GM12878 (cell line): ENCODE results near the gene TMEM91. TPM values are rescaled to one million over a fixed set of nuclear protein-coding genes. Genes with fewer than 3 reads are reported as not detected.

Source experiments
- ASH2L ChIP-seq: fragments of 300-600, 200-600 bp; sonication (generic); IDR thresholded peaks from 2 replicates; pipeline ENCODE4 v1.6.1; 2017; ENCODE audit warnings: low read depth, mild to moderate bottlenecking, borderline replicate concordance
- EZH2 ChIP-seq: IDR thresholded peaks from 2 replicates; pipeline ENCODE4 v1.6.1; 2012; ENCODE audit warnings: low read depth, mild to moderate bottlenecking, control low read depth, inconsistent platforms, low read length, borderline replicate concordance; ENCODE audit not compliant: control insufficient read depth
- HDAC2 ChIP-seq: fragments of 200-600 bp; sonication (generic); IDR thresholded peaks from 2 replicates; pipeline ENCODE4 v1.6.1; 2017
- IKZF2 ChIP-seq, 2 experiments: fragments of 450-650 bp; IDR thresholded peaks; 2 replicates each; pipeline ENCODE4 v1.6.1; 2017; ENCODE audit warnings: mild to moderate bottlenecking in 2 of 2, moderate library complexity in 2 of 2
- JUNB ChIP-seq: IDR thresholded peaks from 2 replicates; pipeline ENCODE4 v1.6.1; 2016; ENCODE audit warnings: antibody characterized with exemption, mild to moderate bottlenecking
- PAX8 ChIP-seq: fragments of 450-650 bp; IDR thresholded peaks from 2 replicates; pipeline ENCODE4 v1.6.1; 2017; ENCODE audit warnings: mild to moderate bottlenecking, moderate library complexity
- POLR2A ChIP-seq: IDR thresholded peaks from 2 replicates; pipeline ENCODE4 v1.6.1; 2011; ENCODE audit warnings: low read depth, mild to moderate bottlenecking, low read length
- RAD51 ChIP-seq: fragments of 450-650 bp; IDR thresholded peaks from 2 replicates; pipeline ENCODE4 v1.6.1; 2016; ENCODE audit warnings: moderate library complexity, mild to moderate bottlenecking, inconsistent platforms
- SP1 ChIP-seq: IDR thresholded peaks from one replicate; pipeline ENCODE4 v1.6.1; 2011; ENCODE audit warnings: low read depth, low read length
- STAT3 ChIP-seq: IDR thresholded peaks from 2 replicates; pipeline ENCODE4 v1.6.1; 2011; ENCODE audit warnings: low read depth, low read length, improper control_type of control experiment
- TARDBP ChIP-seq: IDR thresholded peaks from 2 replicates; pipeline ENCODE4 v1.6.1; 2016; ENCODE audit warnings: borderline replicate concordance
- polyA plus RNA-seq, 11 experiments: library from polyadenylated mRNA; depleted of rRNA in 4 of 11; unstranded in 6 of 11; stranded (reverse) in 5 of 11; fragments of >200 nt; fragmentation: Nextera tagmentation in 4 of 11; fragmentation: Illumina TruSeq in 1 of 11; extraction: Ambion mirVana in 4 of 11; extraction: Trizol in 1 of 11; gene quantifications; 1 replicate in 1 of 11; 2 replicates in 10 of 11; pipeline versions ENCODE4 v1.2.1 to v1.2.3, GENCODE V29; 2011 to 2016; ENCODE audit warnings: inconsistent platforms in 2 of 11, missing spikeins in 2 of 11, low read depth in 1 of 11
- total RNA-seq, 4 experiments: library from RNA; depleted of rRNA in 3 of 4; stranded (reverse); fragments of >200 nt in 3 of 4; fragmentation: Illumina TruSeq in 1 of 4; extraction: Trizol in 1 of 4; gene quantifications; 2 replicates each; pipeline versions ENCODE4 v1.2.1 to v1.2.3, GENCODE V29; 2013 to 2021
- TF ChIP-seq, protein P1 (sequence below): fragments of 150-350 bp; IDR thresholded peaks from 2 replicates; pipeline ENCODE4 v1.6.1; 2016; ENCODE audit warnings: low read depth, low read length
- TF ChIP-seq, protein P2 (sequence below): fragments of 450-650 bp; IDR thresholded peaks from 2 replicates; pipeline ENCODE4 v1.6.1; 2014; ENCODE audit warnings: mild to moderate bottlenecking
- TF ChIP-seq, protein P3 (sequence below): fragments of 450-650 bp; formaldehyde crosslinking; IDR thresholded peaks from 2 replicates; pipeline ENCODE4 v1.4.0; 2020; ENCODE audit warnings: mild to moderate bottlenecking, moderate library complexity
- TF ChIP-seq, protein P4 (sequence below): IDR thresholded peaks from 2 replicates; pipeline ENCODE4 v1.6.1; 2011; ENCODE audit warnings: low read depth, mild to moderate bottlenecking, low read length, moderate library complexity, borderline replicate concordance; ENCODE audit errors: extremely low read depth
- TF ChIP-seq, protein P5 (sequence below): fragments of 450-650 bp; formaldehyde crosslinking; IDR thresholded peaks from 2 replicates; pipeline ENCODE4 v1.5.0; 2022; ENCODE audit warnings: mild to moderate bottlenecking, missing genetic modification characterization
- TF ChIP-seq, protein P6 (sequence below): IDR thresholded peaks from 2 replicates; pipeline ENCODE4 v1.6.1; 2011; ENCODE audit warnings: borderline replicate concordance, low read depth, mild to moderate bottlenecking, moderate library complexity, mixed read lengths, low read length; ENCODE audit not compliant: insufficient read depth; ENCODE audit errors: extremely low read length

The TMEM91 gene
- total and polyA plus RNA-seq, 10 of the 15 experiments (the other 5 are each of a cell fraction or from before 2014, with no cell fraction given) = 1.5 to 5.5 (median 2.7) TPM

DNA sequence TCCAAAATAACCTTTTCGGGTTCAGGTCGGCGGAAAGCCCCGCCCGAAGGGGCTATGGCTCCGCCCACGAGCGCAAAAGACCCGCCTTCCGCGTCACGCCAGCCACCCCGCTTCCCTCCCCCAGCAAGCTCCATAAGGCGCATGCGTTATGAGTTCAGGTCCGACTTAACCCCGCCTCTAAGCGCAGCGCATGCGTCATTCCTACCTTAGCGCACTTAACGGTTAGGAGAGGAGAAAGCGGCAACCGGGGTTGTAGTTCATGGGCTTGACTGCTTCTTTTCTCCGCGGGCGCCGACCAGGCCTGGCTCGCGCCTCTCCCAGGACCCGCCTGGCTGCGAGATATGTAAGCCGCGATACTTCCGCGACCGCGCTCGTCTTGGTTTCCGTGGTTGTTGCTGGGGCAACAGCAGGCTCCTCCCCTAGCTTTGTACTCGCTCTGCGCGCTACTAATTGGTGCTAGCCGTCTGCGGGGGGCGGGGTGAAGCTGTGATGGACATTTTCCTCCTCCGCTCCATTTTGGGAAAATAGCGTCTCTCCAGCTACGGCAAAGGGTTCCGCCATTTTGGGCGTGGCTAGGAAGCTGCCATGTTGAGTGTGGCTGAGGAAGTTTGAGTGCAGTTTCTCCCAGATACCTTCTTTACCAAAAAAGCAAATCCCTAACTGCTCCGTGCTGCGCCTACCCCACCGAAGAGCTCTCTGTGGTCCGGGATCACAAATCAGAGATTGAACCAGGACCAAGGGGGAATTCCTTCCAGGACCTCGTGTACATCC lies 12.4 kb upstream of the TMEM91 start, which contains the start of gene B9D2 (continued):
- TF ChIP-seq, protein P1, sequence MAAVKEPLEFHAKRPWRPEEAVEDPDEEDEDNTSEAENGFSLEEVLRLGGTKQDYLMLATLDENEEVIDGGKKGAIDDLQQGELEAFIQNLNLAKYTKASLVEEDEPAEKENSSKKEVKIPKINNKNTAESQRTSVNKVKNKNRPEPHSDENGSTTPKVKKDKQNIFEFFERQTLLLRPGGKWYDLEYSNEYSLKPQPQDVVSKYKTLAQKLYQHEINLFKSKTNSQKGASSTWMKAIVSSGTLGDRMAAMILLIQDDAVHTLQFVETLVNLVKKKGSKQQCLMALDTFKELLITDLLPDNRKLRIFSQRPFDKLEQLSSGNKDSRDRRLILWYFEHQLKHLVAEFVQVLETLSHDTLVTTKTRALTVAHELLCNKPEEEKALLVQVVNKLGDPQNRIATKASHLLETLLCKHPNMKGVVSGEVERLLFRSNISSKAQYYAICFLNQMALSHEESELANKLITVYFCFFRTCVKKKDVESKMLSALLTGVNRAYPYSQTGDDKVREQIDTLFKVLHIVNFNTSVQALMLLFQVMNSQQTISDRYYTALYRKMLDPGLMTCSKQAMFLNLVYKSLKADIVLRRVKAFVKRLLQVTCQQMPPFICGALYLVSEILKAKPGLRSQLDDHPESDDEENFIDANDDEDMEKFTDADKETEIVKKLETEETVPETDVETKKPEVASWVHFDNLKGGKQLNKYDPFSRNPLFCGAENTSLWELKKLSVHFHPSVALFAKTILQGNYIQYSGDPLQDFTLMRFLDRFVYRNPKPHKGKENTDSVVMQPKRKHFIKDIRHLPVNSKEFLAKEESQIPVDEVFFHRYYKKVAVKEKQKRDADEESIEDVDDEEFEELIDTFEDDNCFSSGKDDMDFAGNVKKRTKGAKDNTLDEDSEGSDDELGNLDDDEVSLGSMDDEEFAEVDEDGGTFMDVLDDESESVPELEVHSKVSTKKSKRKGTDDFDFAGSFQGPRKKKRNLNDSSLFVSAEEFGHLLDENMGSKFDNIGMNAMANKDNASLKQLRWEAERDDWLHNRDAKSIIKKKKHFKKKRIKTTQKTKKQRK = no peak
- TF ChIP-seq, protein P2, sequence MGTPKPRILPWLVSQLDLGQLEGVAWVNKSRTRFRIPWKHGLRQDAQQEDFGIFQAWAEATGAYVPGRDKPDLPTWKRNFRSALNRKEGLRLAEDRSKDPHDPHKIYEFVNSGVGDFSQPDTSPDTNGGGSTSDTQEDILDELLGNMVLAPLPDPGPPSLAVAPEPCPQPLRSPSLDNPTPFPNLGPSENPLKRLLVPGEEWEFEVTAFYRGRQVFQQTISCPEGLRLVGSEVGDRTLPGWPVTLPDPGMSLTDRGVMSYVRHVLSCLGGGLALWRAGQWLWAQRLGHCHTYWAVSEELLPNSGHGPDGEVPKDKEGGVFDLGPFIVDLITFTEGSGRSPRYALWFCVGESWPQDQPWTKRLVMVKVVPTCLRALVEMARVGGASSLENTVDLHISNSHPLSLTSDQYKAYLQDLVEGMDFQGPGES = no peak
- TF ChIP-seq, protein P3, sequence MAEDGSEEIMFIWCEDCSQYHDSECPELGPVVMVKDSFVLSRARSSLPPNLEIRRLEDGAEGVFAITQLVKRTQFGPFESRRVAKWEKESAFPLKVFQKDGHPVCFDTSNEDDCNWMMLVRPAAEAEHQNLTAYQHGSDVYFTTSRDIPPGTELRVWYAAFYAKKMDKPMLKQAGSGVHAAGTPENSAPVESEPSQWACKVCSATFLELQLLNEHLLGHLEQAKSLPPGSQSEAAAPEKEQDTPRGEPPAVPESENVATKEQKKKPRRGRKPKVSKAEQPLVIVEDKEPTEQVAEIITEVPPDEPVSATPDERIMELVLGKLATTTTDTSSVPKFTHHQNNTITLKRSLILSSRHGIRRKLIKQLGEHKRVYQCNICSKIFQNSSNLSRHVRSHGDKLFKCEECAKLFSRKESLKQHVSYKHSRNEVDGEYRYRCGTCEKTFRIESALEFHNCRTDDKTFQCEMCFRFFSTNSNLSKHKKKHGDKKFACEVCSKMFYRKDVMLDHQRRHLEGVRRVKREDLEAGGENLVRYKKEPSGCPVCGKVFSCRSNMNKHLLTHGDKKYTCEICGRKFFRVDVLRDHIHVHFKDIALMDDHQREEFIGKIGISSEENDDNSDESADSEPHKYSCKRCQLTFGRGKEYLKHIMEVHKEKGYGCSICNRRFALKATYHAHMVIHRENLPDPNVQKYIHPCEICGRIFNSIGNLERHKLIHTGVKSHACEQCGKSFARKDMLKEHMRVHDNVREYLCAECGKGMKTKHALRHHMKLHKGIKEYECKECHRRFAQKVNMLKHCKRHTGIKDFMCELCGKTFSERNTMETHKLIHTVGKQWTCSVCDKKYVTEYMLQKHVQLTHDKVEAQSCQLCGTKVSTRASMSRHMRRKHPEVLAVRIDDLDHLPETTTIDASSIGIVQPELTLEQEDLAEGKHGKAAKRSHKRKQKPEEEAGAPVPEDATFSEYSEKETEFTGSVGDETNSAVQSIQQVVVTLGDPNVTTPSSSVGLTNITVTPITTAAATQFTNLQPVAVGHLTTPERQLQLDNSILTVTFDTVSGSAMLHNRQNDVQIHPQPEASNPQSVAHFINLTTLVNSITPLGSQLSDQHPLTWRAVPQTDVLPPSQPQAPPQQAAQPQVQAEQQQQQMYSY (CRISPR knock-in tag) = no peak
- peak; percentile 80; the same call in 1 of the 2 replicates for TF ChIP-seq PAX8
- no peak for TF ChIP-seq HDAC2
- TF ChIP-seq JUNB = no peak
- peak; percentile 61 for TF ChIP-seq SP1
- TF ChIP-seq IKZF2 (IDR thresholded peaks at IDR 0.05) = peak; percentile 79 to 81; a peak in 3 of 4 replicates
- no peak for TF ChIP-seq ASH2L
- TF ChIP-seq, protein P4, sequence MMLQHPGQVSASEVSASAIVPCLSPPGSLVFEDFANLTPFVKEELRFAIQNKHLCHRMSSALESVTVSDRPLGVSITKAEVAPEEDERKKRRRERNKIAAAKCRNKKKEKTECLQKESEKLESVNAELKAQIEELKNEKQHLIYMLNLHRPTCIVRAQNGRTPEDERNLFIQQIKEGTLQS = no peak
- TF ChIP-seq STAT3 = no peak
- TF ChIP-seq EZH2 = no peak
- TF ChIP-seq POLR2A = peak; percentile 93
- TF ChIP-seq RAD51 = peak; percentile 66
- TF ChIP-seq, protein P5, sequence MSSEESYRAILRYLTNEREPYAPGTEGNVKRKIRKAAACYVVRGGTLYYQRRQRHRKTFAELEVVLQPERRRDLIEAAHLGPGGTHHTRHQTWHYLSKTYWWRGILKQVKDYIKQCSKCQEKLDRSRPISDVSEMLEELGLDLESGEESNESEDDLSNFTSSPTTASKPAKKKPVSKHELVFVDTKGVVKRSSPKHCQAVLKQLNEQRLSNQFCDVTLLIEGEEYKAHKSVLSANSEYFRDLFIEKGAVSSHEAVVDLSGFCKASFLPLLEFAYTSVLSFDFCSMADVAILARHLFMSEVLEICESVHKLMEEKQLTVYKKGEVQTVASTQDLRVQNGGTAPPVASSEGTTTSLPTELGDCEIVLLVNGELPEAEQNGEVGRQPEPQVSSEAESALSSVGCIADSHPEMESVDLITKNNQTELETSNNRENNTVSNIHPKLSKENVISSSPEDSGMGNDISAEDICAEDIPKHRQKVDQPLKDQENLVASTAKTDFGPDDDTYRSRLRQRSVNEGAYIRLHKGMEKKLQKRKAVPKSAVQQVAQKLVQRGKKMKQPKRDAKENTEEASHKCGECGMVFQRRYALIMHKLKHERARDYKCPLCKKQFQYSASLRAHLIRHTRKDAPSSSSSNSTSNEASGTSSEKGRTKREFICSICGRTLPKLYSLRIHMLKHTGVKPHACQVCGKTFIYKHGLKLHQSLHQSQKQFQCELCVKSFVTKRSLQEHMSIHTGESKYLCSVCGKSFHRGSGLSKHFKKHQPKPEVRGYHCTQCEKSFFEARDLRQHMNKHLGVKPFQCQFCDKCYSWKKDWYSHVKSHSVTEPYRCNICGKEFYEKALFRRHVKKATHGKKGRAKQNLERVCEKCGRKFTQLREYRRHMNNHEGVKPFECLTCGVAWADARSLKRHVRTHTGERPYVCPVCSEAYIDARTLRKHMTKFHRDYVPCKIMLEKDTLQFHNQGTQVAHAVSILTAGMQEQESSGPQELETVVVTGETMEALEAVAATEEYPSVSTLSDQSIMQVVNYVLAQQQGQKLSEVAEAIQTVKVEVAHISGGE (CRISPR knock-in tag) = no peak
- TF ChIP-seq, protein P6, sequence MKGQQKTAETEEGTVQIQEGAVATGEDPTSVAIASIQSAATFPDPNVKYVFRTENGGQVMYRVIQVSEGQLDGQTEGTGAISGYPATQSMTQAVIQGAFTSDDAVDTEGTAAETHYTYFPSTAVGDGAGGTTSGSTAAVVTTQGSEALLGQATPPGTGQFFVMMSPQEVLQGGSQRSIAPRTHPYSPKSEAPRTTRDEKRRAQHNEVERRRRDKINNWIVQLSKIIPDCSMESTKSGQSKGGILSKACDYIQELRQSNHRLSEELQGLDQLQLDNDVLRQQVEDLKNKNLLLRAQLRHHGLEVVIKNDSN = no peak
- TF ChIP-seq TARDBP = peak; percentile 77
